ENCODE results near the gene PKNOX2.

Gene PKNOX2

GRCh38 chr11:125303694-125304093 is 139.1 kb downstream of the PKNOX2 start:
- H3K9me3 ChIP-seq (ENCODE audit: control insufficient read depth, insufficient read depth, low read length): no peaks in the 10 kb centered on the region
- no peaks in the 10 kb centered on the region for H3K4me1 ChIP-seq (ENCODE audit: insufficient read depth, low read length)
- H3K9ac ChIP-seq (ENCODE audit: low read depth, low read length): no peak overlapping the region
- no peaks in the 10 kb centered on the region for H3K36me3 ChIP-seq (ENCODE audit: insufficient read depth, low read length)

- Histone ChIP-seq H3K36me3 (ENCODE audit: insufficient read depth, low read length) (no peaks in the 10 kb centered on the region), H3K9me3 (ENCODE audit: control insufficient read depth, insufficient read depth, low read length) (no peaks in the 10 kb centered on the region), H3K9ac (ENCODE audit: low read depth, low read length) (no peak overlapping the region), H3K4me1 (ENCODE audit: insufficient read depth, low read length) (no peaks in the 10 kb centered on the region)
Measured at GRCh38 chr11:125304136-125304535, 139.6 kb downstream of the PKNOX2 start.

DNA sequence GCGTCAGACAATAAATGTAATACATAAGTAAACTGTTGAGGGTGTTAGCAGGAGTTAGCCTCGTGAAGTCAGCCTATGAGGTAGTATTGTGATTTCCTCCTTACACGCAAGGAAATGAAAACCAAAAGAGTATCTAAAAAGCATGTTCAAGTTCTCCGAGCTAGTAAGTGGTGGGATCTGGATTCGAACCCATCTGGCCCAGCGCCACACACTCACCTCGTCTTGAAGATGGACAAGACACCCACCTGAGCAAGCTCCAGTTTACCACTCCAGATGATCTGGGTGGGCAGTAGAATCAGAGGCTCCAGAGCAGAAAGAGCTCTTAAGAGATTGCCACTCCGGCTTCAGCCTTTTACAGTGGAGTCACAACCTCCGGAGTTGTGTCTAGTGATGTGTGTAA is 140.3 kb downstream of the PKNOX2 start:
- H3K4me1 ChIP-seq (ENCODE audit: insufficient read depth, low read length): no peaks in the 10 kb centered on the region
- H3K9me3 ChIP-seq (ENCODE audit: control insufficient read depth, insufficient read depth, low read length): no peaks in the 10 kb centered on the region
- no peak overlapping the region for H3K9ac ChIP-seq (ENCODE audit: low read depth, low read length)
- H3K36me3 ChIP-seq (ENCODE audit: insufficient read depth, low read length): no peaks in the 10 kb centered on the region

DNA sequence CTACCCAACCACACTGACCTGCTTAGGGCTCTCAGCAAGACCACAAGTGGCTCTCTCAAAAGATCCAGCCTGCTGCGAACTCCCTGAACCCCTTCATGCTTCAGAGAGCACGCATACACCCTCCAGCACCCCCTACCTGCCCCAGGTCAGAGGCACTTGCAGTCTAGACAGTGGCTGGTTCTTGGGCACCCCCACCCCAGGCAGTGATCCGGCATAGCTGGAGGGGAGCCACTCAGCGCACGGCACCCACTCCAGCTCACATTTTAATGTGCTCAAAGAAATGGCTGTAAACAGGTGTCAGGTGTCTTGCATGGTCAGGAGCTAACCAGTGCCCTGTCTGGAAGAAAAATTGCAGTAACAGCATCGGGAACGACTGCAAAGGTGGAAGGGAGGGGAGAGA is 140.8 kb downstream of the PKNOX2 start:
- H3K36me3 ChIP-seq (ENCODE audit: insufficient read depth, low read length): no peaks in the 10 kb centered on the region
- no peaks in the 10 kb centered on the region for H3K4me1 ChIP-seq (ENCODE audit: insufficient read depth, low read length)
- H3K9ac ChIP-seq (ENCODE audit: low read depth, low read length): no peak overlapping the region
- H3K9me3 ChIP-seq (ENCODE audit: control insufficient read depth, insufficient read depth, low read length): no peaks in the 10 kb centered on the region

DNA sequence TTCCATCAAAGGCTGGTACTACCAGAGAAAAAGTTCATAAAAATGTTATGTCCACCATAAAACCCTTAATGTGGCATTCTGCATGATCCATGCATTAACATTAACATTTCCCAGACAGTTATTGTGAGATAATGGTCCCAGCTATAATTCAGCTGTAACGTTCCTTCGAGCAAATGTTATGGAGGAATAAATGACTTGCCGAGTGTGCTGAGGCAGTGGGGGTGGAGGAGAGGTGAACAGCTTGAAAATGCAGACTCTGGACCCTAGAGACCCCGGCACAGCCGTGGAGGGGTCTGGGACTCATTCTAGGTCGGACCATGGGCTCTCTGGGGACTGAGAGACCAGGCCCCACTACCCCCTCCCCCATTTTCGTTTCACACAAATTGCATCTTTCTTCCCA is 141.9 kb downstream of the PKNOX2 start:
- no peaks in the 10 kb centered on the region for H3K9me3 ChIP-seq (ENCODE audit: control insufficient read depth, insufficient read depth, low read length)

GRCh38 chr11:125308246-125308645 is 143.7 kb downstream of the PKNOX2 start:
- Histone ChIP-seq H3K4me1 (ENCODE audit: insufficient read depth, low read length) (no peaks in the 10 kb centered on the region; the same call in 1 of the 2 replicates), H3K36me3 (ENCODE audit: insufficient read depth, low read length) (no peaks in the 10 kb centered on the region), H3K9me3 (ENCODE audit: control insufficient read depth, insufficient read depth, low read length) (no peaks in the 10 kb centered on the region), H3K9ac (ENCODE audit: low read depth, low read length) (no peak overlapping the region)

More for the DNA sequence above, 141.9 kb downstream of the PKNOX2 start:
- H3K9ac ChIP-seq (ENCODE audit: low read depth, low read length): no peak overlapping the region
- no peaks in the 10 kb centered on the region for H3K36me3 ChIP-seq (ENCODE audit: insufficient read depth, low read length)
- H3K4me1 ChIP-seq (ENCODE audit: insufficient read depth, low read length): no peaks in the 10 kb centered on the region

GRCh38 chr11:125312391-125312790 is 147.8 kb downstream of the PKNOX2 start:
- Histone ChIP-seq H3K9ac (ENCODE audit: low read depth, low read length) (no peak overlapping the region), H3K9me3 (ENCODE audit: control insufficient read depth, insufficient read depth, low read length) (no peaks in the 10 kb centered on the region), H3K4me1 (ENCODE audit: insufficient read depth, low read length) (peaks cover 14% of the 10 kb centered on the region; the same call in 1 of the 2 replicates), H3K36me3 (ENCODE audit: insufficient read depth, low read length) (no peaks in the 10 kb centered on the region)

- no peaks in the 10 kb centered on the region for H3K36me3 ChIP-seq (ENCODE audit: insufficient read depth, low read length)
- peaks cover 14% of the 10 kb centered on the region; the same call in 1 of the 2 replicates for H3K4me1 ChIP-seq (ENCODE audit: insufficient read depth, low read length)
- H3K9ac ChIP-seq (ENCODE audit: low read depth, low read length): no peak overlapping the region
- no peaks in the 10 kb centered on the region for H3K9me3 ChIP-seq (ENCODE audit: control insufficient read depth, insufficient read depth, low read length)
Measured at GRCh38 chr11:125312812-125313211, 148.3 kb downstream of the PKNOX2 start.

GRCh38 chr11:125313271-125314219 is 149.0 kb downstream of the PKNOX2 start:
- no peak overlapping the region for H3K9ac ChIP-seq (ENCODE audit: low read depth, low read length)
- no peaks in the 10 kb centered on the region for H3K9me3 ChIP-seq (ENCODE audit: control insufficient read depth, insufficient read depth, low read length)
- H3K4me1 ChIP-seq (ENCODE audit: insufficient read depth, low read length): peaks cover 14% of the 10 kb centered on the region; the same call in 1 of the 2 replicates
- H3K36me3 ChIP-seq (ENCODE audit: insufficient read depth, low read length): no peaks in the 10 kb centered on the region

DNA sequence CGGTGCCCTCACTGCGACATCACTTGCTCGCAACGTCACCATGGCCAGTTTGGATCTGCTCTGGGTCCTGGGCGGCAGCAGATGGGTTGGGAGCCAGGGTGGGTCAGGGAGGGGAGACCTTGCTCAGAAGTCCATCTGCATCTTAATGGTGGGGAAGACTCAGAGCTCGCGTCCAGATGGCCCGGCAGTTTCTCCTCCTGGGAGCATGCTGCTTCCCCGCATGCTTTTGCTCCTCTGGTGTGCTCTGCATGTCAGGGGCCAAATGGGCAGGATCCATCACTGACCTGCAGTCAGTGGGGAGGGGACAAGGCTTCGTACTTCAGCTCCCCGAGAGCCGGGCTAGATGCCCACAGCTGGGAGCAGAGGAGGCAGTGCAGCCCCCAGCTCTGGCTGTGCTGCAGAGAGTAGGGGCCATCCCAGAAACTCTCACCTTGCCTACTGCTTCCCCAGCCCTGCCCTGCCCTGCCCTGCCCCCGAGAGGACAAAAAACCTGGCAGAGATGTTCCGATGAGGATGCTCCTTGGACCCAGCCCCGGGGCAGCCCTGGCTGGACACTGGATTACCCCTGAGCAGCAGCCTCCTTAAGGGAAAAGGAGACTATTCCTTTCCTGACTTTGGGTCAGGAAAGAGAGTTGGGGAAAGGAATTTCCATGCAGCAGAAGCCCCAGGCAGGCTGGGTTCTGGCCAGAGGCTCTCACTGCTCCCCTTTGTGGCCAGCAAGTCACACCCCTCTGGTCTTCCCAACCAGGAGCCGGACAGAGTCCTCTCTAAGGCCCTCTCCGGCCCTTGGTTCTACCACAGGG is 149.9 kb downstream of the PKNOX2 start:
- H3K4me1 ChIP-seq (ENCODE audit: insufficient read depth, low read length): peaks cover 14% of the 10 kb centered on the region; the same call in 1 of the 2 replicates
- H3K9me3 ChIP-seq (ENCODE audit: control insufficient read depth, insufficient read depth, low read length): no peaks in the 10 kb centered on the region
- no peaks in the 10 kb centered on the region for H3K36me3 ChIP-seq (ENCODE audit: insufficient read depth, low read length)
- H3K9ac ChIP-seq (ENCODE audit: low read depth, low read length): no peak overlapping the region

DNA sequence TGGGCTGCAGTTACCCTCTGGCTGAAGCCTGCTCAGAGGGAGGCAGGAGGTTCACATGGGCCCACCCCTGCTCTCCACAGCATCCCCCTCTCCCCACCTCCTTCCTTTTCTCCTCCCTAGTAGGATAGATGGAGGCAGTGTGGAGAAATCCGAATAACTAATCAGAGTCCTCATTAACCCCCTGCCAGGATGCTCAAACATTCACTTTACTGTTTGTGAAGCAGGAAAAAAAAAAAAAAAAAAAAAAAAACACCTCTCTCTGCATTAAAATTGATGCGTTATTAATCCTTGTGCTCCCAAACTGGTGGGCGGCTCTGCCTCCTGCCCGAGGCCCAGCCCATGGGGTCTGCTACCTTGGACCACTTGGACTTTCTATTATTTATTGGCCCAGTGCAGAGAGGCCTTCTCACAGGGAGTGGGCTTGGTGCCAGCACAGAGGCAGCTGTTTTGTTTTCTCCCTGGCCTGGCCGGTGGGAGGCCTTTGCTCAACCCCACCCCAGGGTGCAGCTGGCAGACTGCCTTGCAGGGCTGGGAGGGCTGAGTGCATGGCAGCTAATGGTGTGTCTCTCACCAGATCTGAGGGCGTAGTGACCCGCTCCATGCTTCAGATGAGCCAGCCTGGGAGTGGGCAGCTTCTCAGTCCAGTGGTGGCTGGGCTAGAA is 150.7 kb downstream of the PKNOX2 start:
- Histone ChIP-seq H3K4me1 (ENCODE audit: insufficient read depth, low read length) (peaks cover 14% of the 10 kb centered on the region; the same call in 1 of the 2 replicates), H3K36me3 (ENCODE audit: insufficient read depth, low read length) (no peaks in the 10 kb centered on the region), H3K9me3 (ENCODE audit: control insufficient read depth, insufficient read depth, low read length) (no peaks in the 10 kb centered on the region), H3K9ac (ENCODE audit: low read depth, low read length) (no peak overlapping the region)

GRCh38 chr11:125317416-125317815 is 152.9 kb downstream of the PKNOX2 start:
- Histone ChIP-seq H3K36me3 (ENCODE audit: insufficient read depth, low read length) (no peaks in the 10 kb centered on the region), H3K9ac (ENCODE audit: low read depth, low read length) (no peak overlapping the region), H3K4me1 (ENCODE audit: insufficient read depth, low read length) (peaks cover 14% of the 10 kb centered on the region; the same call in 1 of the 2 replicates), H3K9me3 (ENCODE audit: control insufficient read depth, insufficient read depth, low read length) (no peaks in the 10 kb centered on the region)

DNA sequence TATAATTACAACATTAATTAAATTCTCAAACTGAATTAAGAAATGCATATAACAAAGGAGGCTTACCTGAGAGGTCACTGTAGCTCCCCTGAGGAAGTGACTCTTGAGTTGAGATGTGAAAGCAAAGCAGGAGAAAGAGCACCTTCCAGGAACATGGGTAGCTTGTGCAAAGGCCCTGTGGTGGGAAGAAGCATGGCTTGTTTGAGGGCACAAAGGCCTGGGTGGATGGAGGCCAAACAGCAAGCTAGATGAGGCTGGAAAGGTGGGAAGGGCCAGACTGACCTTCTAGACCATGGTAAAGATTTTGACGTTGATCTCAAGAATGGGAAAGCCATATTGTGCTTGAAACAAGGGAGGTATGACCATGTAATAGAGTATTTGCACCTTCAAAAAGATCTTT is 155.1 kb downstream of the PKNOX2 start:
- Histone ChIP-seq H3K4me1 (ENCODE audit: insufficient read depth, low read length) (peaks cover 4% of the 10 kb centered on the region; the same call in 1 of the 2 replicates), H3K9me3 (ENCODE audit: control insufficient read depth, insufficient read depth, low read length) (no peaks in the 10 kb centered on the region), H3K36me3 (ENCODE audit: insufficient read depth, low read length) (no peaks in the 10 kb centered on the region), H3K9ac (ENCODE audit: low read depth, low read length) (no peak overlapping the region)

Measured in ES-I3 (cell line).